KMS-11 (cell line): ENCODE results near the gene LDLRAD3.
"Not testable (repeated sequence)": the region's sequence is repeated elsewhere in the genome, so short reads cannot be mapped to it uniquely, and the experiment has no call there.

Experiments used
- H2AFZ ChIP-seq: fragments of 200-600 bp; sonication (generic); 2 replicates; pipeline ENCODE4 v1.6.1; 2016; ENCODE audit warnings: antibody characterized with exemption, mixed run types, low read depth
- H3K27ac ChIP-seq: fragments of 200-600 bp; sonication (generic); 2 replicates; pipeline ENCODE4 v1.6.1; 2016; ENCODE audit warnings: mild to moderate bottlenecking, mixed run types
- H3K27me3 ChIP-seq: fragments of 200-600 bp; sonication (generic); 2 replicates; pipeline ENCODE4 v1.6.1; 2017; ENCODE audit warnings: mild to moderate bottlenecking, low read depth, mixed run types, moderate library complexity; ENCODE audit not compliant: insufficient read depth
- H3K36me3 ChIP-seq: fragments of 200-600 bp; sonication (generic); 2 replicates; pipeline ENCODE4 v1.6.1; 2017; ENCODE audit warnings: mild to moderate bottlenecking, mixed run types; ENCODE audit not compliant: insufficient read depth
- H3K4me1 ChIP-seq: fragments of 200-600 bp; sonication (generic); 2 replicates; pipeline ENCODE4 v1.6.1; 2016; ENCODE audit warnings: mild to moderate bottlenecking, low read depth, mixed run types; ENCODE audit not compliant: poor library complexity, severe bottlenecking
- H3K4me2 ChIP-seq: fragments of 200-600 bp; sonication (generic); 2 replicates; pipeline ENCODE4 v1.7.0; 2016; ENCODE audit warnings: mild to moderate bottlenecking, mixed run types
- H3K4me3 ChIP-seq: fragments of 200-600 bp; sonication (generic); IDR thresholded peaks from 2 replicates; pipeline ENCODE4 v1.6.1; 2017; ENCODE audit warnings: low read depth, low read length, mixed read lengths; ENCODE audit not compliant: insufficient read depth
- H3K79me2 ChIP-seq: fragments of 200-600 bp; sonication (generic); 2 replicates; pipeline ENCODE4 v1.6.1; 2016; ENCODE audit warnings: low read depth, mixed run types; ENCODE audit not compliant: insufficient read depth
- H3K9ac ChIP-seq: fragments of 200-600 bp; sonication (generic); 2 replicates; pipeline ENCODE4 v1.6.1; 2016; ENCODE audit warnings: mild to moderate bottlenecking, mixed run types
- H4K20me1 ChIP-seq: fragments of 200-600 bp; sonication (generic); 2 replicates; pipeline ENCODE4 v1.6.1; 2016; ENCODE audit warnings: mild to moderate bottlenecking, mixed run types; ENCODE audit not compliant: insufficient read depth
- CTCF ChIP-seq: fragments of 200-600 bp; sonication (generic); conservative IDR thresholded peaks from 2 replicates; pipeline ENCODE4 v1.6.1; 2017; ENCODE audit warnings: low read depth, mild to moderate bottlenecking, antibody characterized with exemption, low read length, moderate library complexity, mixed read lengths

Gene LDLRAD3

GRCh38 chr11:35906277-35906661 is 37.6 kb upstream of the LDLRAD3 start:
- no peaks in the 10 kb centered on the region for H3K27me3 ChIP-seq

GRCh38 chr11:35906681-35907080 is 37.2 kb upstream of the LDLRAD3 start:
- H3K9ac ChIP-seq, result no peak overlapping the region
- H3K4me3 ChIP-seq, result no peak overlapping the region
- no peak for TF ChIP-seq CTCF
- no peak overlapping the region for H3K27ac ChIP-seq
- H2AFZ ChIP-seq, result no peak overlapping the region
- no peaks in the 10 kb centered on the region for H3K27me3 ChIP-seq
- no peaks in the 10 kb centered on the region for H3K4me1 ChIP-seq
- H4K20me1 ChIP-seq, result no peaks in the 10 kb centered on the region
- H3K79me2 ChIP-seq, result no peaks in the 10 kb centered on the region
- H3K4me2 ChIP-seq, result no peak overlapping the region
- no peaks in the 10 kb centered on the region for H3K36me3 ChIP-seq

More at GRCh38 chr11:35906277-35906661, 37.6 kb upstream of the LDLRAD3 start:
- no peak overlapping the region for H2AFZ ChIP-seq
- H3K36me3 ChIP-seq, result no peaks in the 10 kb centered on the region
- H4K20me1 ChIP-seq, result no peaks in the 10 kb centered on the region
- H3K4me1 ChIP-seq, result no peaks in the 10 kb centered on the region
- H3K4me2 ChIP-seq, result no peak overlapping the region
- no peak overlapping the region for H3K4me3 ChIP-seq
- H3K27ac ChIP-seq, result no peak overlapping the region
- no peak for TF ChIP-seq CTCF
- no peaks in the 10 kb centered on the region for H3K79me2 ChIP-seq
- H3K9ac ChIP-seq, result no peak overlapping the region

GRCh38 chr11:35907648-35908431 is 36.0 kb upstream of the LDLRAD3 start:
- no peaks in the 10 kb centered on the region for H3K27me3 ChIP-seq
- no peak for TF ChIP-seq CTCF
- no peak overlapping the region for H2AFZ ChIP-seq
- no peak overlapping the region for H3K9ac ChIP-seq
- no peak overlapping the region for H3K4me2 ChIP-seq
- H3K4me1 ChIP-seq, result peaks cover 2% of the 10 kb centered on the region
- no peak overlapping the region for H3K27ac ChIP-seq
- no peaks in the 10 kb centered on the region for H3K36me3 ChIP-seq
- no peaks in the 10 kb centered on the region for H3K79me2 ChIP-seq
- no peaks in the 10 kb centered on the region for H4K20me1 ChIP-seq
- no peak overlapping the region for H3K4me3 ChIP-seq

- H3K4me1 ChIP-seq, H3K9ac ChIP-seq, H2AFZ ChIP-seq, H3K4me3 ChIP-seq, H3K36me3 ChIP-seq, H3K4me2 ChIP-seq, H4K20me1 ChIP-seq, H3K79me2 ChIP-seq, H3K27ac ChIP-seq, H3K27me3 ChIP-seq: not testable (repeated sequence)
Measured at GRCh38 chr11:35908432-35908771, 35.5 kb upstream of the LDLRAD3 start.

GRCh38 chr11:35909511-35910265 is 34.2 kb upstream of the LDLRAD3 start:
- H3K4me2 ChIP-seq, result no peak overlapping the region
- peaks cover 6% of the 10 kb centered on the region for H3K4me1 ChIP-seq
- no peak for TF ChIP-seq CTCF
- H2AFZ ChIP-seq, result no peak overlapping the region
- no peaks in the 10 kb centered on the region for H3K36me3 ChIP-seq
- H3K9ac ChIP-seq, result no peak overlapping the region
- H3K27me3 ChIP-seq, result no peaks in the 10 kb centered on the region; the same call in 1 of the 2 replicates
- H4K20me1 ChIP-seq, result no peaks in the 10 kb centered on the region
- no peak overlapping the region for H3K4me3 ChIP-seq
- H3K27ac ChIP-seq, result no peak overlapping the region
- no peaks in the 10 kb centered on the region for H3K79me2 ChIP-seq
